Fibroblast of lung (primary cell): ENCODE results near the gene TIMM44. TPM values are rescaled to one million over a fixed set of nuclear protein-coding genes. Genes with fewer than 3 reads are reported as not detected.
A peak's percentile ranks its signal among the peaks of the same experiment; 100 is the strongest.

Experiments used
- DNase-seq, 2 donors: peaks; one replicate each; pipeline versions ENCODE4 v3.0.0 to v3.0.0-alpha.2; 2010; ENCODE audit warnings: low read depth in 2 of 2
- H2AFZ ChIP-seq: 2 replicates; pipeline ENCODE4 v1.5.1; 2012; ENCODE audit warnings: low read length, control low read depth, inconsistent platforms
- H3K27ac ChIP-seq: 2 replicates; pipeline ENCODE4 v1.5.1; 2011; ENCODE audit warnings: low read length, control low read depth; ENCODE audit not compliant: insufficient read depth
- H3K27me3 ChIP-seq: 2 replicates; pipeline ENCODE4 v1.5.1; 2011; ENCODE audit warnings: mild to moderate bottlenecking, low read length; ENCODE audit not compliant: control insufficient read depth, insufficient read depth
- H3K36me3 ChIP-seq: 2 replicates; pipeline ENCODE4 v1.5.1; 2011; ENCODE audit warnings: low read length; ENCODE audit not compliant: control insufficient read depth, insufficient read depth
- H3K4me1 ChIP-seq: 2 replicates; pipeline ENCODE4 v1.5.1; 2011; ENCODE audit warnings: low read length; ENCODE audit not compliant: control insufficient read depth, insufficient read depth; ENCODE audit errors: extremely low read depth
- H3K4me2 ChIP-seq: 2 replicates; pipeline ENCODE4 v1.5.1; 2011; ENCODE audit warnings: low read length, control low read depth; ENCODE audit not compliant: insufficient read depth; ENCODE audit errors: extremely low read depth
- H3K4me3 ChIP-seq, 4 experiments: fragments of 200-600 bp in 1 of 4; sonication (generic) in 1 of 4; replicated peaks in 1 of 4; 2 replicates each; pipeline ENCODE4 v1.5.1; 2011 to 2016; ENCODE audit warnings: low read length in 4 of 4, low read depth in 3 of 4, mild to moderate bottlenecking in 3 of 4, control low read depth in 2 of 4, inconsistent platforms in 1 of 4, mixed read lengths in 1 of 4; ENCODE audit not compliant: insufficient read depth in 1 of 4; ENCODE audit errors: control extremely low read depth in 1 of 4
- H3K79me2 ChIP-seq: 2 replicates; pipeline ENCODE4 v1.5.1; 2012; ENCODE audit warnings: mild to moderate bottlenecking, low read length, inconsistent platforms; ENCODE audit not compliant: control insufficient read depth, insufficient read depth
- H3K9ac ChIP-seq: 2 replicates; pipeline ENCODE4 v1.5.1; 2011; ENCODE audit warnings: mild to moderate bottlenecking, low read length, control low read depth; ENCODE audit not compliant: insufficient read depth
- H3K9me3 ChIP-seq: 2 replicates; pipeline ENCODE4 v1.5.1; 2012; ENCODE audit warnings: low read depth, low read length; ENCODE audit not compliant: control insufficient read depth, insufficient read depth
- H4K20me1 ChIP-seq: 2 replicates; pipeline ENCODE4 v1.5.1; 2011; ENCODE audit warnings: low read length; ENCODE audit not compliant: control insufficient read depth, insufficient read depth; ENCODE audit errors: extremely low read depth
- EZH2 ChIP-seq: IDR thresholded peaks from 2 replicates; pipeline ENCODE4 v1.5.1; 2012; ENCODE audit warnings: low read length, control low read depth, mild to moderate bottlenecking; ENCODE audit errors: missing control alignments
- polyA plus RNA-seq, 2 donors: library from polyadenylated mRNA; depleted of rRNA in 1 of 2; stranded (reverse) in 1 of 2; unstranded in 1 of 2; fragments of >200 nt; gene quantifications; 2 replicates each; pipeline ENCODE4 v1.2.1, GENCODE V29; 2011 to 2012; ENCODE audit warnings: missing spikeins in 1 of 2
- total RNA-seq: library from RNA; depleted of rRNA; stranded (reverse); fragments of >200 nt; gene quantifications from 2 replicates; pipeline ENCODE4 v1.2.1, GENCODE V29; 2014
- TF ChIP-seq, protein P1 (sequence below), 2 donors: IDR thresholded peaks in 1 of 2; conservative IDR thresholded peaks in 1 of 2; 1 replicate in 1 of 2; 2 replicates in 1 of 2; pipeline ENCODE4 v1.5.1; 2011 to 2012; ENCODE audit warnings: low read length in 2 of 2, control low read depth in 1 of 2, inconsistent platforms in 1 of 2, low read depth in 1 of 2, mild to moderate bottlenecking in 1 of 2

TIMM44 gene
- total and polyA plus RNA-seq, 2 donors (not counting 1 experiment from before 2014, with no cell fraction given), result 29.5 to 56.1 TPM

DNA sequence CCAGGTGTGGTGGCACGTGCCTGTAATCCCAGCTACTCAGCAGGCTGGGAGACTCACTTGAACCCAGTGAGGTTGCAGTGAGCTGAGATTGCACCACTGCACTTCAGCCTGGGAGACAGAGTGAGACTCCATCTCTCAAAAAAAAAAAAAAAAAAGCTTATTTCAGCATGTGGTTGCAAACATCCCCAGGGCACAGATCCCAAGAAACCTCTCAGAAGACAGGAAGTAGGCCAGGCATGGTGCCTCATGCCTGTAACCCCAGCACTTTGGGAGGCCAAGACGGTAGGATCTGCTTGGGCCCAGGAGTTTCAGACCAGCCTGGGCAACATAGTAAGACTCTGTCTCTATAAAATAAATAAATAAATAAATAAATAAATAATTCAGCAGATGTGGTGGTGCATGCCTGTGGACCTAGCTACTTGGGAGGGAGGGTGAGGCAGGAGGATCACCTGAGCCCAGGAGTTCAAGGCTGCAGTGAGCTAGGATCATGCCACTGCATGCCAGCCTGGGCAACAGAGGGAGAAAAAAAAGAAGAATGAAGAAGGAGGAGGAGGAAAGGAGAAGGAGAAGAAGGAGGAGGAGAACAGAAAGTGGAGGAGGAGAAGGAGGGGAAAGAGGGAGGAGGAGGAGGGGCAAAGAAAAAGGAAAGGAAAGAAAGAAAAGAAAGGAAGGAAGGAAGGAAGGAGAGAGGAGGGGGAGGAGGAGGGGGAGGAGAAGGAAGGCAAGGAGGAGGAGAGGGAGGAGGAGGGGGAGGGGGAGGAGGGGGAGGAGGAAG lies 59.5 kb downstream of the TIMM44 start:
- Histone ChIP-seq H2AFZ (no peak overlapping the region), H3K27ac (no peak overlapping the region), H3K4me2 (no peak overlapping the region), H3K36me3 (no peaks in the 10 kb centered on the region), H4K20me1 (no peaks in the 10 kb centered on the region), H3K4me3 (no peak overlapping the region), H3K4me1 (no peaks in the 10 kb centered on the region), H3K27me3 (no peaks in the 10 kb centered on the region), H3K9ac (no peak overlapping the region), H3K9me3 (no peaks in the 10 kb centered on the region), H3K79me2 (no peaks in the 10 kb centered on the region)
- DNase-seq, result peak in 1 of 2 donors; percentile 23
- TF ChIP-seq, protein P1, sequence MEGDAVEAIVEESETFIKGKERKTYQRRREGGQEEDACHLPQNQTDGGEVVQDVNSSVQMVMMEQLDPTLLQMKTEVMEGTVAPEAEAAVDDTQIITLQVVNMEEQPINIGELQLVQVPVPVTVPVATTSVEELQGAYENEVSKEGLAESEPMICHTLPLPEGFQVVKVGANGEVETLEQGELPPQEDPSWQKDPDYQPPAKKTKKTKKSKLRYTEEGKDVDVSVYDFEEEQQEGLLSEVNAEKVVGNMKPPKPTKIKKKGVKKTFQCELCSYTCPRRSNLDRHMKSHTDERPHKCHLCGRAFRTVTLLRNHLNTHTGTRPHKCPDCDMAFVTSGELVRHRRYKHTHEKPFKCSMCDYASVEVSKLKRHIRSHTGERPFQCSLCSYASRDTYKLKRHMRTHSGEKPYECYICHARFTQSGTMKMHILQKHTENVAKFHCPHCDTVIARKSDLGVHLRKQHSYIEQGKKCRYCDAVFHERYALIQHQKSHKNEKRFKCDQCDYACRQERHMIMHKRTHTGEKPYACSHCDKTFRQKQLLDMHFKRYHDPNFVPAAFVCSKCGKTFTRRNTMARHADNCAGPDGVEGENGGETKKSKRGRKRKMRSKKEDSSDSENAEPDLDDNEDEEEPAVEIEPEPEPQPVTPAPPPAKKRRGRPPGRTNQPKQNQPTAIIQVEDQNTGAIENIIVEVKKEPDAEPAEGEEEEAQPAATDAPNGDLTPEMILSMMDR (conservative IDR thresholded peaks at IDR 0.05 in 1 of 2, IDR thresholded peaks at IDR 0.05 in 1 of 2; ENCODE audit: low read depth in 1 of 2, low read length in 2 of 2), result no peak
- no peak for TF ChIP-seq EZH2

DNA sequence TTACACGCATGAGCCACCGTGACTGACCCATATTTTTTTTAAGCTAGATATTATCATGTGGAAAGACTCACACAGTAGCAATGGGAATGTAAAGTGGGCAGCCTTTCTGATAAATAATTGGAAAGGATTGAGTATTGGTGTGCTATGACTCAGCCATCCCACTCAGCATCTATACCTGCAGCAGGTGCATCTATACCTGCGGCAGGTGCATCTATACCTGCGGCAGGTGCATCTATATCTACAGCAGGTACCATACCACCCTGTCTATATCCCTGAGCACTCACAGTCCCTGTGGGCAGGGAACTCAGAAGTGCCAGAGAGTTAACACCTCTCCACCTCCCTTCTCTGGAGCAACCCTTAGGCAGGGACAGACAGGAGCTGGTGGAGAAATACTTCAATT lies 60.4 kb downstream of the TIMM44 start:
- DNase-seq, result no peak
- H3K9ac ChIP-seq, result no peak overlapping the region
- H3K36me3 ChIP-seq, result no peaks in the 10 kb centered on the region

DNA sequence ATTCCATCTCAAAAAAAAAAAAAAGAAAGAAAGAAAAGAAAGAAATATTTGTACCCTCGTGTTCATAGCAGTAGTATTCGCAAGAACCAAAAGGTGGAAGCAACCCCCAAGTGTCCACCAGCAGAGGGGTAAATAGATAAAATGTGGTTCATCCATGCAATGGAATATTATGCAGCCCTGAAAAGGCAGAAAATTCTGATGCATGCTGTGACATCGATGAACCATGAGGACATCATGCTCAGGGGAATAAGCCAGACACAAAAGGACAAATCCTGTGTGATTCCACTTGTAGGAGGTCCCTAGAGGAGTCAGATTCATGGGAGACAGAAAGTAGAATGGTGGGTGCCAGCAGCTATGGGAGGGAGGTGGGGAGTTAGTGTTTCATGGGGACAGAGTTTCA lies 61.6 kb downstream of the TIMM44 start:
- H3K4me3 ChIP-seq, result no peak overlapping the region
- no peak overlapping the region for H3K9ac ChIP-seq
- no peak for DNase-seq
- no peaks in the 10 kb centered on the region for H3K9me3 ChIP-seq
- H3K4me2 ChIP-seq, result no peak overlapping the region
- TF ChIP-seq, protein P1 (conservative IDR thresholded peaks at IDR 0.05 in 1 of 2, IDR thresholded peaks at IDR 0.05 in 1 of 2; ENCODE audit: low read depth in 1 of 2, low read length in 2 of 2), result no peak
- no peak for TF ChIP-seq EZH2
- no peaks in the 10 kb centered on the region for H3K4me1 ChIP-seq
- H4K20me1 ChIP-seq, result no peaks in the 10 kb centered on the region
- H3K79me2 ChIP-seq, result no peaks in the 10 kb centered on the region
- no peaks in the 10 kb centered on the region for H3K27me3 ChIP-seq
- H3K27ac ChIP-seq, result no peak overlapping the region
- no peaks in the 10 kb centered on the region for H3K36me3 ChIP-seq
- no peak overlapping the region for H2AFZ ChIP-seq

More for the DNA sequence above, 60.4 kb downstream of the TIMM44 start:
- Histone ChIP-seq H3K4me1 (no peaks in the 10 kb centered on the region), H3K4me3 (no peak overlapping the region), H2AFZ (no peak overlapping the region), H3K79me2 (no peaks in the 10 kb centered on the region), H3K27ac (no peak overlapping the region), H3K27me3 (no peaks in the 10 kb centered on the region), H3K9me3 (no peaks in the 10 kb centered on the region), H3K4me2 (no peak overlapping the region), H4K20me1 (no peaks in the 10 kb centered on the region)
- TF ChIP-seq, protein P1 (conservative IDR thresholded peaks at IDR 0.05 in 1 of 2, IDR thresholded peaks at IDR 0.05 in 1 of 2; ENCODE audit: low read depth in 1 of 2, low read length in 2 of 2), result no peak
- TF ChIP-seq EZH2, result no peak
